NCI-H1436 treated with DMSO at 0.1 percent for 48 hours (cell line): ENCODE data around the gene MTF1.
"Not testable (repeated sequence)": the region's sequence is repeated elsewhere in the genome, so short reads cannot be mapped to it uniquely, and the experiment has no call there.

Experiments
- DNase-seq: peaks from one replicate; lab custom pipeline; 2025; lab: John Stamatoyannopoulos, UW

MTF1 gene

DNA sequence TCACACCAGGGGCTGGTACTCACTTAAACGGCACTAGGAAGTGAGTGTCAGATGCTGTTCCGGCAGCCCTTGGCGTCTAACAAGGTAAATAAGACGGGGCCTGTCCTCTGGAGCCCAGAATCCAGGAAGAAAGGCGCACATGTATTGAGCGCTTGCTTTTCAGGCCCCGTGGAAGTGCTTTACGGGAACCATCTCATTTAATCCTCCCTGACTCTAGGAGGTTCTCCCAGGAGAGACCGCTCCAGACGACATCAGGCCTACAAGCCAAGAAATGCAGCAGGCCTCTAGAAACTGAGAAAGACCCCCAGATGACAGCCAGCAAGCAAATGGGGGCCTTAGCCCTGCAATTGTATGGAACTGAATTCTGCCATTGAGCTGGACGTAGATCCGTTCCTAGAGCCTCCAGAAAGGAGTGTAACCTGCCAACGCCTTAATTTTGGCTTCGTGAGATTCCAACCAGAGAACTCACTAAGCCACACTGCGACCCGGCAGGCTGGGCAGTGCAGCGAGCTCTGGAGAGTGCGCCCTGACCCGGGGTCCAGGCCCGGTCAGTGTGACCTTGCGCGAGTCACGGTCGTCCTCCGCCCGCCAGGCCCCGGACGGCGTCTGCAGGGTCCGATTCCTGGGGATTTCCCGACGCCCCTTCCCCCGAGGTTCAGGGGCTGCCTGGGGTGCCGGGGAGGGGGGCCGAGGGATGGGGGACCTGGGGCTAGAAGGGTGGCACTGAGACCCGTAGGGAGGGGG is 66.3 kb downstream of the MTF1 start:
- no peak for DNase-seq

DNA sequence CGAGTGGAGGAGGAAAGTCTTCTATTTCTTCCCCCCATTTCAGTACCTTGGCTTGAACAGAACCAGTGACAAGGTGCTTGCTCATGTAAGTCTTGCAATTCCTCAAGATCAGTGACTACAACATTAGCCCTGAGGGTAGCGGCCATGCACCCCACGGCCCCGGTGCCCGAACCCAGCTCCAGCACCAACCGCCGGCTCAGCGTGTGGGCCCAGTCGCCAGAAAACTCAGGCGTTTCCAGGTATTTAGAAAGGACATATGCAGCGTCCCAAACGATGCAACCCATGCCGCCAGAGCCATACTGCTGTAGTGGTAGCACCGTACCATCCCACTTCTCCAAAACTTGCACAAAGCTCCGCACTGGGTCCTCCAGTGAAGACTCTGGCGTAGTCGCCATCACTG is 76.9 kb downstream of the MTF1 start:
- no peak for DNase-seq

DNA sequence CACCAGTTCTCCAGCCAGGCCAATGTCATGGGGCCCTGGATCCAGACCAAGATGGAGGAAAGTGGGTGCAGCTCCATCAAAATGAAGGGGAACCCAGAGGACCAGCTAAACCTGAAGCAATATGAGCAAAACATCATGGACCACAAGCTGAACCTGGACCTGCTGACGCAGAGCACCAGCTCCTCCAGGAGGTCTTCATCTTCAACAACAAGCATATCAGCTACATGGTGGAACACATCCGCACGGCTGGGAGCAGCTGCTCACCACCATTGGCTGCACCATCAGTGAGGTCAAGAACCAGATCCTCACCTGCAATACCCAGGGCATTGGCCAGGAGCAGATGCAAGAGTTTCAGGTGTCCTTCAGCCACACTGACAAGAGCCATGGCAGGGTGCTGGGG is 80.7 kb downstream of the MTF1 start:
- no peak for DNase-seq

DNA sequence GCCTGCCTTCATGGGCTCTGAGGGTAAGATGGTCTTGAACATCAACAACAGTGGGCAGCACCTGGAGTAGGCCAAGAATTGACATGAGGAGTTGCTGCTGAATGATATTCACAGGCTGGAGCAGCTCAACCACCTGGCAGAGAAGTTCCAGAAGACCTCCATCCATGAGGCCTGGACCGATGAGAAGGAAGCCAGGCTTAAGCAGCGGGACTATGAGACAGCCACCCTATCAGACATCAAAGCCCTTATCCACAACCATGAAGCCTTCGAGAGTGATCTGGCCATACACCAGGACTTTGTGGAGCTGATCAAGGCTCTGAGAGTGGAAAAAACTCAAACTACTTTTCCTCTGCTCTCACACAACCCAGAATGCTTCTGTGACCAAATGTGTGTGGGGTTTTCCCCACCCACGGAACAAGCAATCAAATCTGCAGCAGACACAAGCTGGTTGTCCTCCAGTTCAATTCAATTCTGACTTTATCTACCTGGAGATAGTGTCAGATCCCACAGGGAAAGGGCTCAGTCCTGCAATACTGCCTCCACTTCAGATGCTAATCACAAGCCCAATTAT is 82.4 kb downstream of the MTF1 start:
- no peak for DNase-seq

DNA sequence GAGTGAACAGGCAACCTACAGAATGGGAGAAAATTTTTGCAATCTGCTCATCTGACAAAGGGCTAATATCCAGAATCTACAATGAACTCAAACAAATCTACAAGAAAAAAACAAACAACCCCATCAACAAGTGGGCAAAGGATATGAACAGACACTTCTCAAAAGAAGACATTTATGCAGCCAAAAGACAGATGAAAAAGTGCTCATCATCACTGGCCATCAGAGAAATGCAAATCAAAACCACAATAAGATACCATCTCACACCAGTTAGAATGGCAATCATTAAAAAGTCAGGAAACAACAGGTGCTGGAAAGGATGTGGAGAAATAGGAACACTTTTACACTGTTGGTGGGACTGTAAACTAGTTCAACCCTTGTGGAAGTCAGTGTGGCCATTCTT is 88.0 kb downstream of the MTF1 start:
- DNase-seq, result not testable (repeated sequence)

DNA sequence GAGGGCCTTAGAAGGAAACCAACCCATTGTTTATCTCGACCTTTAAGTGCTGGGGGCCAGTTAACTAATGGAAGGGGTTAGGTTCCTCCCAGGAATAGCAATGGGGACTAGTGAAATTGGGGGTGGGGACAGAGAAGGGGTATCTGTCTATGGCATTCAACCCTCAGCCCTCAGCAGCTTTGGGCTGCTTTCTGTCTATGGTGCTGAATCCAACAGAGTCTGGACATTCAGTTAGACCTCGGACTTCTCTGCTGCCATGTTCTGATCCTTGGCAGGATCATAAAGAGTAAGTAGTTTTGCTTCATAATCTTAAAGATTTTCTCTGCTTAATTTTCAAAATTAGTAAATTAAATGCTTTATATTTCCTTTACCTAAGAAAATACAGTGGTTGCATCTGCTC is 91.9 kb downstream of the MTF1 start:
- DNase-seq, result no peak

DNA sequence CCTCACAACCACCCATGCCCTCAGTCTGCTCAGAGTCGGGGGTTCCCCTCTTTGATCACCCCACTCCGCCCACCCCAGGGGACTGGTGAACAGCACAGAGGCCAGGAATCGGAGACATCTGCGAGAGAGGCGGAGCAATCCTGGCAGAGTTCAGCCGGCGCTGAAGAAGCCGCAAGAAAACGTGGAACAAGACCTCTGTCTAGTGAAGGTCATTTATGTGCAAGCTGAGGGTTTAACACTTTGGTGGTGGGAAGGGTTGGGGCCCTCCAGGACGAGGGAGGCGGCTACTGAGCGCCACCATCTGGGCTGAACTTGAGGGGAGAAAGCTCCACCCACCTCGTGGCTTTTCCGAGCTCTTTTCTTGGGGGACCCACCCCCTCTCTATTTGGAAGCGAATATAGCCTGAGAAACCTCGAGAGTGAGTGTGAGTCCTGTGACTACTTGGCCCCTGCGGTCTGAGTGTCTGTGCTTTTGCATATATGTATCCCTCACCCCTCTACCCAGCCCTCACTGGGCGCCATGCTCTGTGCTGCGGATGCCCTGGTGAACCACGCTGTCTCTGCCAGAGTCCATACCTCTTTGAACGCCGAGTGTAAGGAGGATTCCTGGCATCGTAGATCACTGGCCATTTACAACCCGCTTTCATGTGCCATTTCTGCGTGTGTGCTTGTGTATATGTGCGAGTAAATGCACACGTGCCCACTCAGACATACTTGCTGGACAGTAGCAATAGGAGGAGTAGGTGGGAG is 93.3 kb downstream of the MTF1 start:
- DNase-seq, result no peak

DNA sequence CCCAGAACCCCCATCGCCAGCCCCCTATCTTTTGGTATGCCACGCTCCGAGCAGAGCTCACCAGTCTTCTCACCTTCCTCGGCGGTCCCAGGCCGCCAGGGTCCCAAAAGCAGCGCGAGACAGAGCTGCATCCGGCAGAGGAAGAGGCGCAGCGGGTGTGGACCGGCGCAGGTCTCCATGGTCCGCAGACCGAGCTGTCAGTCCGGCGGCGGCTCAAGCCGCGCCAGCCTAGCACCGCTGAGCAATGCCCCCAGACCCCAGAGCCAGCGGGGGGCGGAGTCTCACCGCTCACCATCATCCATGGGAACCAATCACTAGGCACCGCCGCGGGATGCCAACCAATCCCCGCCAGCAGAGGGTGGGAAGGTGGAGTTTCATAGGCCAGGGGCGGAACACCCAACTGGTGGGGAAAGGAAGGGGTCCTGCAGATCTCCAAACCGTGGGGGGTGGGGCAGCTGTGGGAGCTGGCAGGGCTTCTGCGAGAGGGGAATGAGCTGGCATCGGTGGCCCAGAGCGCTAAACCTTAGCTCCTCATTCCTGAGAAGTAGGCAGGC is 94.4 kb downstream of the MTF1 start, which contains the start of gene EPHA10:
Gene EPHA10 (minus strand): TSS at position 233 of the 554 bp plus-strand sequence. CDS start 54 bp downstream, at position 179.
- peak; percentile 30 for DNase-seq

DNA sequence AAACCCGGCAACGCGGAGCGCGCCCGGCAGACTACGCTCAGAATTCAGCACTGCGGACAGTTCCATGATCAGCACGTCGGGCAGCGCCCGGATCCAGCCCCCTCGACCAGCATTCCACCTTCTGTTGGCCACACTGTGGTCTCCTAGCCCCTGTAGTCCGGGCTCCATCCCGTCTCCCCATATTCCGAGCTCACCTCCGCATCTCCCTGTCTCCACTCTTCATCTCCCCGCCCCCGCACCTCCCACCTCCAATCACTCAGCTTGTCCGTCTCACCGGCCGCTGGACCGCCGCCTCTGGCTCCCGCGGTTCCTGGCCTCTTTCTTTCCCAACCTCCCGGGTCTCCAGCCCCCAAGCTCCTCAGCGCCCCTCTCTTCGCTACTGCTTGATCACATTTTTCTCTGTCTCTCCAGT is 95.0 kb downstream of the MTF1 start:
- DNase-seq, result no peak

DNA sequence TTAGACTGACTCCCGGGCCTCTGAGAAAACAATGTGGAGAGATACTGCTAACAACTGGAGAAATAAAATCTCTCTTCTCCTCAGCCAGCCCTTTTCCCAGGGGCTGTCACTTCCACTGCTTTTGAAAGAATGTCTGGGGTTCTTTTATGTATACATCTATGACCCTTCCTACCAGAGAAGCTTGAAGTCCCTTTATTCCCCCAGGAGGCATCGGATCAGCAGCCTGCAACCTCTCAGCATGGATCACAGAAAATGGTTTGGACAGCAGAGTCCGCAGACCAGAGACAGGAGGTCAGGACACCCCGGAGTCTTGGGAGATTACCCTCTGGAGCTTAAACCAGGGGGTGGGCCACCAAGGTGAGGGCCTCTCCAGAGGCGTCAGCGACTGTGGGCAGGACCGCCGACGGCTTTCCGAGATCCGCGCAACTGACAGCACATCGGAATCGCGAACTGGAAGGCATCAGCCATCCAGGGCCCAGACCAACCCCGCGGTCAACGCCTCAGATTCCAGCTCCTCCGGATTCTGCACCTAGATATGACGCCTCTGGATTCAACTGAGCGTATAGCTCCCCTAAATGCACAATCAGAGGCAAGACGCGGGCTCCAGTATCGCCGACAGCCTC is 95.5 kb downstream of the MTF1 start:
- no peak for DNase-seq

DNA sequence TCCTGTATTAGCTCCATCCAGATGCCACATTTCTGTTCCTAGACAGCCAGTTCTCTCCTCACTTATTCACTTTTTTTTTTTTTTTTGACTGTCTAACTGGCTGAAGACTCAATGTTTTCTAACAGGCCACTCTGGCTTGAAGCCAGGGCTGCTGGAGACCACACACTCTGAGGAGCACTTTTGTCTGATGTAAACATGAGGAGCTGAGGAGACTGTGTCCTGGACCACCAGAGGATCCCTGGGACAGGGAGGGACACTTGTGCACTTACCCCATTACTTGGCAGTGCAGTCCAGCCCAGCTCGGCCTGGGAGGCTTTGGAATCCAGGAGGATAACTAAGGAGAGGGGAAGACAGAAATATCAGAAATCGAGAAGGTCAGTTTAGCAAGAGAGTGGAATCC is 96.9 kb downstream of the MTF1 start:
- no peak for DNase-seq

DNA sequence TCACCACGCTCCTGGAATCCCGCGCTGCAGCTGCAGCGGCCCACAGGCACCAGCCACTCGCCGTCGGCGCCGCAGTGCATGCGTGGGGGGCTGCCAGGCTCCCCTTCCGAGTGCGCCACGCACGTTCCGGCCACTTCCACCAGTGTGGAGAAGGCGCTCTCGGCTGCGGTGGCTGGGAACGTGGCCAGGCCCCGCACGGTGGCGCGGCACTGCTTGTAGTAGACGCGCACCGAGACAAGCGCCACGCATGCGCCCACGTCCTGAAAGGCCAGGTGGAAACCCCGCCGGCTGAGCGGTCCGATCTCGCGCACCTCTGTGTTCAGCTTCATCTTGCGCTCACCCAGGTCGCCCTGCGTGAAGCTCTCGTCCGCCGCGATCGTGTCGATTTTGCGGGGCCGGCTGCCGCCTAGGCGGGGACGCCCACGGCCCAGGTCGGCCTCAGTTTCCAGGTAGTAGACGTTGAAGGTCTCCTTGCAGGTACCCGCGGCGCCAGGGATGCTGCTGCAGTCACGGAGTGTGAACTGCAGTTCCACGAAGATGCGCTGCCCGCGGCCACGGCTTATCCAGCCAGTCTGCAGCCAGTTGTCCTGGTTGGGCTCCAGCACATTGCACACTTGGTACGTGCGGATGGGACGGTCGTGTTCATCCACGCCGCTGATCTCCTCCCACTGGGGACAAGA is 97.8 kb downstream of the MTF1 start:
- no peak for DNase-seq
